ENCODE data around the gene GPATCH4.
A peak's percentile ranks its signal among the peaks of the same experiment; 100 is the strongest.
"Not testable (repeated sequence)": the region's sequence is repeated elsewhere in the genome, so short reads cannot be mapped to it uniquely, and the experiment has no call there.

The GPATCH4 gene

GRCh38 chr1:156618853-156619581 is 17.7 kb upstream of the GPATCH4 start, which contains the start of gene HAPLN2:
Gene HAPLN2 (plus strand): TSS chr1:156619415. CDS start chr1:156623491, 4,076 bp downstream.
- Histone ChIP-seq H3K4me3 (replicated peaks; ENCODE audit: low read depth, low read length) (no peak within 1 kb of the TSS), H3K36me3 (ENCODE audit: control insufficient read depth, insufficient read depth, low read length) (no peaks in the 10 kb centered on the region), H3K27me3 (replicated peaks; ENCODE audit: control insufficient read depth, insufficient read depth, low read length) (peaks cover 2% of the 10 kb centered on the region)
- peak; percentile 71 for TF ChIP-seq CTCF (IDR thresholded peaks at IDR 0.05; ENCODE audit: insufficient read depth, low read length, poor library complexity, severe bottlenecking)
- no peak for DNase-seq (ENCODE audit: extremely low read depth, insufficient read length)

- no peak for TF ChIP-seq CTCF (IDR thresholded peaks at IDR 0.05; ENCODE audit: insufficient read depth, low read length, poor library complexity, severe bottlenecking)
- no peak for DNase-seq (ENCODE audit: extremely low read depth, insufficient read length)
- no peaks in the 10 kb centered on the region; the same call in 1 of the 2 replicates for H3K27me3 ChIP-seq (replicated peaks; ENCODE audit: control insufficient read depth, insufficient read depth, low read length)
- no peak overlapping the region for H3K4me3 ChIP-seq (replicated peaks; ENCODE audit: low read depth, low read length)
- no peaks in the 10 kb centered on the region for H3K36me3 ChIP-seq (ENCODE audit: control insufficient read depth, insufficient read depth, low read length)
These were observed 15.2 kb upstream of the GPATCH4 start for GRCh38 chr1:156616463-156616862.

GRCh38 chr1:156615946-156616345 is 14.7 kb upstream of the GPATCH4 start:
- Histone ChIP-seq H3K36me3 (ENCODE audit: control insufficient read depth, insufficient read depth, low read length) (no peaks in the 10 kb centered on the region), H3K4me3 (replicated peaks; ENCODE audit: low read depth, low read length) (no peak overlapping the region), H3K27me3 (replicated peaks; ENCODE audit: control insufficient read depth, insufficient read depth, low read length) (no peaks in the 10 kb centered on the region; the same call in 1 of the 2 replicates)
- DNase-seq (ENCODE audit: extremely low read depth, insufficient read length), result no peak
- TF ChIP-seq CTCF (IDR thresholded peaks at IDR 0.05; ENCODE audit: insufficient read depth, low read length, poor library complexity, severe bottlenecking), result no peak

GRCh38 chr1:156612666-156613065 is 11.4 kb upstream of the GPATCH4 start:
- Histone ChIP-seq H3K4me3 (replicated peaks; ENCODE audit: low read depth, low read length) (no peak overlapping the region), H3K36me3 (ENCODE audit: control insufficient read depth, insufficient read depth, low read length) (no peaks in the 10 kb centered on the region), H3K27me3 (replicated peaks; ENCODE audit: control insufficient read depth, insufficient read depth, low read length) (no peaks in the 10 kb centered on the region; the same call in 1 of the 2 replicates)
- no peak for TF ChIP-seq CTCF (IDR thresholded peaks at IDR 0.05; ENCODE audit: insufficient read depth, low read length, poor library complexity, severe bottlenecking)
- no peak for DNase-seq (ENCODE audit: extremely low read depth, insufficient read length)

GRCh38 chr1:156610072-156610471 is 8.8 kb upstream of the GPATCH4 start:
- H3K36me3 ChIP-seq (ENCODE audit: control insufficient read depth, insufficient read depth, low read length); H3K4me3 ChIP-seq (replicated peaks; ENCODE audit: low read depth, low read length); DNase-seq (ENCODE audit: extremely low read depth, insufficient read length); H3K27me3 ChIP-seq (replicated peaks; ENCODE audit: control insufficient read depth, insufficient read depth, low read length): not testable (repeated sequence)

GRCh38 chr1:156608981-156609380 is 7.7 kb upstream of the GPATCH4 start:
- Histone ChIP-seq H3K27me3 (replicated peaks; ENCODE audit: control insufficient read depth, insufficient read depth, low read length) (no peaks in the 10 kb centered on the region), H3K4me3 (replicated peaks; ENCODE audit: low read depth, low read length) (no peak overlapping the region), H3K36me3 (ENCODE audit: control insufficient read depth, insufficient read depth, low read length) (no peaks in the 10 kb centered on the region)
- TF ChIP-seq CTCF (IDR thresholded peaks at IDR 0.05; ENCODE audit: insufficient read depth, low read length, poor library complexity, severe bottlenecking), result peak; percentile 76
- DNase-seq (ENCODE audit: extremely low read depth, insufficient read length), result no peak
